HG02981 (cell line): ENCODE results near the gene EPB42.

Experiments used
- ATAC-seq: cut with Tn5 transposase; IDR thresholded peaks from one replicate; pipeline ENCODE4 v1.9.1; 2021; ENCODE audit warnings: mild to moderate bottlenecking, moderate library complexity; ENCODE audit not compliant: unreplicated experiment

The EPB42 gene

GRCh38 chr15:43220991-43221403, at the start of gene EPB42:
Gene EPB42 (minus strand): TSS chr15:43221018. CDS start chr15:43220825, 193 bp downstream.
- ATAC-seq: no peak

- no peak for ATAC-seq
These were observed 49.4 kb upstream of the EPB42 start for GRCh38 chr15:43270113-43270665.

- ATAC-seq: no peak
These were observed 47.6 kb upstream of the EPB42 start for GRCh38 chr15:43268111-43269105.

DNA sequence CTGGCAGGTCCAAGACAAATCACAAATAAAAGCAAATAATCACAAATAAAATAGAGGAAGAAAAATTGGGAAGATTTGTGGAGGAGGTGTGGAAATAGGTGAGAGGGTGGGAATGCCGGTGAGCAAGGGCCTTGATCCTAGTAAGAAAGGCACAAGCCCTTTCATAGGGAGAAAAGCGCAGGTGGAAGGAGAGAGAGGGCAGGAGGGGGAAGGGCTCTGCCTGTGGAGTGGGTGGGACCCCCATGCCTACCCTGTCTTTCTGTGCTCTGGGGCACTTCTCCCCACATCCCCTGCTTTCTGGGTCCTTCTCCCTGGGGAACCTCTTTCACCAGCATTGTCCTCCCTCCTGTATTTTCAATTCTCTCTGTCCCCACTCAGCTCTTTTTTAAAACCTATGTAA, 46.6 kb upstream of the EPB42 start:
- no peak for ATAC-seq

DNA sequence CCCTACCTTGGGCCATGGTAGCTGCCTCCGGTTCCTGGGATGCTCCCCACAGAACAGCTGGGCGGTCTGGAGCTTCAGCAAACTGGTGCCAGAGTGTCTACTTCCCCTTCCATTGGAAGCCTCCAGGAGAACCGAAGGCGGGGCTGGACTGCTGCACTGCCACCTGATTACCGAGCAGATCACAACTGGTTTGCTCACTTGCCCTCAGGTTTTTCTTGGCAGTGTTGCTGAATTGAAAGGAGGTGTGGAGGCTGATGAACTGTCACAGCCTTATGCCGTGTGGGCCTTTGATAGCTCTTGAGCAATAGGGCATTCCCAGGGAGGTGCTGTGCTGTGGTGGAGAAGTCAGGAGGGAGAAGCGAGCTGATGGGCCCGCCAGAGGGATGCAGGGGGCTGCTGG, 46.0 kb upstream of the EPB42 start, which contains the start of gene TGM5:
Gene TGM5 (minus strand): TSS at position 95 of the 400 bp plus-strand sequence. CDS start 79 bp downstream, at position 16.
- ATAC-seq: no peak

GRCh38 chr15:43266386-43266785, 45.6 kb upstream of the EPB42 start:
- no peak for ATAC-seq

DNA sequence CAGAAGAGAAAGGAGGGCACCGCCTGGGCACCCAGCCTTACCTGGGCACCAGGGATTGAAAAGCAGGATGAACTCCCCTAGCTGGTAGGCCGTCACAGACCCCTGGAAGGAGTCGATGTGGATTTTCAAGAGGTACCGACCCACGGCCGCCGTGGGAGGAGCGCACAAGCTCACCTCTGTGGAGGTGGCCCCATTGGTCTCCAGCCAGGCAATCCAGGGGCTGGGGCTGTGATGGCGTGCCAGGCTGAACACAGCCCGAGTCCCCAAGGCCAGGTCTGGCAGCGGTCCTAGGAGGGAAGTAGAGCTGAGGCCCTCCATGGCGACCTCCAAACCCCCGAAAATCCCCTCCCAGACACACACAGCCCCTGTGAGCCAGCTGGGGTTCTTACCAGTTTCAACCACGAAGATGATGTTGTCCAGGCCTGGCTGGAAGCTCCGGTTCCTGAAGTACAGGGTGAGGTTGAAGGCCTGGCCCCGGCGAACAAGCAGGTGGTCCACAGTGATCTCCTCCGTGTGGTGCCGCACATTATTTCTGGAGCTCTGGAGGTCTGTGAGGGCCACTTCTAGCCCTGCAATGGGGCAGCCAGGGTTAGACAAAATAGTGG, 39.3 kb upstream of the EPB42 start:
- no peak for ATAC-seq

DNA sequence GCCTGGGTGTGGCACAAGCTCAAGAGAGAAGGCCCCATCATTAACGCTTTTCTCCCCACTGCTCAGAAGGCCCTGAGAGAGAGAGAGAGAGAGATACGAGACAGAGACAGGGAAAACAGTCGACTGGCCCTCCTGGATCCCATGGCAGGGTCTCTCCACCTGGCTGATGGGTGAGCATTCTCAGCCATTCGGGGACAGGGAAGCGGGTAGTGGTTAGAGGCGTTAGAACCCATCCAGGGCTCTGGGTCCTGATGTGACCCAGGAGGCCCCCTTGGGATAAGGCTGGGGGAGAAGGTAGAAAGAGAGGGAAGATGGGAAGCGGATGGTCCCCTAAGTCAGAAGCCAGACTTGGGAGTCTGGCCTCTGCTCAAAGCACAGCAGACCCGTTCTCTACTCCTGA, 38.0 kb upstream of the EPB42 start:
- ATAC-seq: no peak

- ATAC-seq: no peak
These were observed 35.5 kb upstream of the EPB42 start for GRCh38 chr15:43256341-43256740.

DNA sequence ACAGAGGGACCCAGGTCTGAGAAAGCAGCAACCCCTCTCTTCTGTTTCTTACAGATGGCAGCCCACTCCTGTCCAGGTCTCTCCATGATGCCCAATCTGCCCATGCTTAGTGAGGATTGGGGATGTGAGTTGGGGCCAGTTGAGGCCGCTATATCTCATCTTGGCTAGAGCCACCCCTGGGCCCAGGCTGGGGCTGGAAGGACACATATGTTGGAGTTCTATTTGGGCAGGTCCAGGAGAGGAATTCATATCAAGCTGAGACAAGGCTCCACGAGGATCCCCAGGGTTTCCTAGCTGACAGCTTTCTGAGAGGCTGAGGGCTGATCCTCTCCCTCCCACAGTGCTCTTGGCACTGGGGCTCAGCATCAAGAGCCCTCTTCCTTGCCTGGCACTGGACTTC, 34.6 kb upstream of the EPB42 start:
- no peak for ATAC-seq

DNA sequence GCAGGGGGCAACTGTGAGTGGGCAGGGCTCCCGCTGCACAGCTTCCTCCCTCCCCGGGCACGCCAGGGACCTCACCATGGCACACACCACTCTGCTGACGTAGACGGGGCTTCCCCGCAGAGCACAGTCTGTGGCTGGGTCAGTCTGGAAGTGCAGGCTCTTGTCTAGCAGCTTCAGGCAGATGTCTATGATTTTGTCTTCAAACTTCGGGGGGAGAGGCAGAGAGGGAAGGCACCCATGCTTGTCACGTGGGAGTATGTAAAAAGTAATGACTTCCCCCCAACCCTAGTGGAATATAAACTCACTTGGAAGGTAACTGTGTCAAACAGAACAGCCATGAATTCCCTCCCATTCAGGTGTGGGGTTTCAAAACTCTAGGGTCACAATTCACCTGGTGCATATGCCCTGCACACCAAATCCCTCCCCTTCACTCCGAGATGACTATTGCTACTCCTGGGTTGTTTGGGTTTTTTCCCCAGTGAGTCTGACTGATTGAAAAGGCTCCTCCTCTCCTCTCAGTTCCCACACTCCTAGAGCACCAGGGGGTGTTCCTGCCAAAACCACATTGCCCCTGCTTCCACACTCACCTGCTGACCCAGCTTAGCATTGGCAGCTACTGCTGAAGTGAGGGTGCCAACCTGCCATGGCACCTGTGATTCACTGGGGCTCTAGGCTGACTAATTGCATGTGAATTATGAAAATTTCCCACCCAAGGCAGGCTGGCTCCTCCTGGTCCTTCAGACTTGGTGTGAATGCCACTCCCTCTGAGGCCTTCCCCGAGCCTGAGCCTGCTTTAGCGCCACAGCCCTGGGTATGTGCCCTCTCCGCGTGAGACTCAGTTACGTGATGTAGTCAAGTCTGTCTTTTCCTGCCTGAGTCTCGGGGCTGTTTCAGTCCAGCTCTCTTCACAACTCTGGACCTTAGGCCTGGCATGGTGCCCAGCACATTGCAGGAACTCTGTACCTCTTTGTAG, 32.9 kb upstream of the EPB42 start:
- ATAC-seq: peak; percentile 43

- ATAC-seq: no peak
These were observed 31.0 kb upstream of the EPB42 start for GRCh38 chr15:43251871-43252250.

- no peak for ATAC-seq
These were observed 30.5 kb upstream of the EPB42 start for GRCh38 chr15:43251185-43251870.

- no peak for ATAC-seq
These were observed 30.0 kb upstream of the EPB42 start for GRCh38 chr15:43250785-43251184.

GRCh38 chr15:43249699-43250203, 28.9 kb upstream of the EPB42 start:
- peak; percentile 46 for ATAC-seq

DNA sequence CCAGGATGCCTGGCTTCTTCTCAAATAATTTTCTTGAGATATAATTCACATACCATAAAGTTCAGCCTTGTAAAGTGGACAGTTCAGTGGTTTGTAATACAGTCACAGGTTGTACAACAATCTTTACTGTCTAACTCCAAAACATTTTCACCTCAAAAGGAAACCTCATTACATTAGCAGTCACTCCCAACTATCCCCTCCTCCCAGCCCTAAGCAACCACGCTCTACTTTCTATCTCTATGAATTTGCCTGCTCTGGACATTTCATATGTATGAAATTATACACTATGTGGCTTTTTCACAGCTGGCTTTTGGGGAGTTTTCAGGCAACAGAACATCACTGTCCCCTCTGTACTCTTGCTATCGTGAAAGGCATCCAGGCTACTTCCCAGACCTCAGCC, 28.4 kb upstream of the EPB42 start:
- ATAC-seq: peak; percentile 16

GRCh38 chr15:43246261-43246774, 25.5 kb upstream of the EPB42 start:
- ATAC-seq: no peak

GRCh38 chr15:43244092-43244491, 23.3 kb upstream of the EPB42 start:
- no peak for ATAC-seq

GRCh38 chr15:43243020-43243645, 22.3 kb upstream of the EPB42 start:
- no peak for ATAC-seq
